Keratinocyte (primary cell): ENCODE results near the gene RBMS3. TPM values are rescaled to one million over a fixed set of nuclear protein-coding genes. Genes with fewer than 3 reads are reported as not detected.

Experiments used
- DNase-seq: peaks from one replicate; pipeline ENCODE4 v3.0.0-alpha.2; 2011; ENCODE audit warnings: low read depth, missing footprints, low spot score
- FAIRE-seq: peaks from 2 replicates; lab custom pipeline; 2011; peaks lifted over from hg19 to GRCh38; lab: Jason Lieb, UNC
- H2AFZ ChIP-seq: 2 replicates; pipeline ENCODE4 v1.6.0; 2012; ENCODE audit warnings: low read length, control low read depth, inconsistent platforms; ENCODE audit not compliant: control insufficient read depth
- H3K27ac ChIP-seq: 2 replicates; pipeline ENCODE4 v1.5.1; 2011; ENCODE audit warnings: low read length; ENCODE audit not compliant: control insufficient read depth, insufficient read depth
- H3K27me3 ChIP-seq: 3 replicates; pipeline ENCODE4 v1.6.0; 2011; ENCODE audit warnings: low read length; ENCODE audit not compliant: control insufficient read depth, insufficient read depth; ENCODE audit errors: extremely low read depth
- H3K36me3 ChIP-seq, 2 experiments: 2 replicates in 1 of 2; 3 replicates in 1 of 2; pipeline ENCODE4 v1.5.1; 2011; ENCODE audit warnings: low read length in 2 of 2, mild to moderate bottlenecking in 1 of 2; ENCODE audit not compliant: control insufficient read depth in 2 of 2, insufficient read depth in 2 of 2; ENCODE audit errors: extremely low read depth in 1 of 2
- H3K4me1 ChIP-seq: 3 replicates; pipeline ENCODE4 v1.5.1; 2011; ENCODE audit warnings: low read length; ENCODE audit not compliant: control insufficient read depth, insufficient read depth; ENCODE audit errors: extremely low read depth
- H3K4me2 ChIP-seq: 3 replicates; pipeline ENCODE4 v1.6.0; 2011; ENCODE audit warnings: low read depth, low read length; ENCODE audit not compliant: control insufficient read depth, insufficient read depth; ENCODE audit errors: extremely low read depth
- H3K4me3 ChIP-seq, 3 experiments: fragments of 200-600 bp in 1 of 3; sonication (generic) in 1 of 3; 2 replicates in 2 of 3; 3 replicates in 1 of 3; pipeline ENCODE4 v1.5.1; 2011 to 2016; ENCODE audit warnings: low read length in 3 of 3, mild to moderate bottlenecking in 3 of 3, control low read depth in 2 of 3, inconsistent platforms in 1 of 3, low read depth in 1 of 3, mixed read lengths in 1 of 3, mixed run types in 1 of 3, moderate library complexity in 1 of 3; ENCODE audit not compliant: control insufficient read depth in 2 of 3, insufficient read depth in 2 of 3; ENCODE audit errors: extremely low read depth in 1 of 3
- H3K79me2 ChIP-seq: 2 replicates; pipeline ENCODE4 v1.6.0; 2012; ENCODE audit warnings: low read length; ENCODE audit not compliant: control insufficient read depth, insufficient read depth
- H3K9ac ChIP-seq: 3 replicates; pipeline ENCODE4 v1.6.0; 2011; ENCODE audit warnings: low read length; ENCODE audit not compliant: control insufficient read depth, insufficient read depth; ENCODE audit errors: extremely low read depth
- H3K9me1 ChIP-seq: 3 replicates; pipeline ENCODE4 v1.6.0; 2011; ENCODE audit warnings: low read length; ENCODE audit not compliant: control insufficient read depth, insufficient read depth; ENCODE audit errors: extremely low read depth
- H3K9me3 ChIP-seq: 2 replicates; pipeline ENCODE4 v1.5.1; 2012; ENCODE audit warnings: low read depth, low read length; ENCODE audit not compliant: control insufficient read depth
- H4K20me1 ChIP-seq: 3 replicates; pipeline ENCODE4 v1.6.0; 2011; ENCODE audit warnings: low read length; ENCODE audit not compliant: control insufficient read depth, insufficient read depth; ENCODE audit errors: extremely low read depth
- EZH2 ChIP-seq: IDR thresholded peaks from one replicate; pipeline ENCODE4 v1.6.1; 2012; ENCODE audit warnings: inconsistent platforms, mild to moderate bottlenecking, low read length, moderate library complexity
- dilution Hi-C: fragments of 300-500 bp; cut with MboI; formaldehyde crosslinking; loops from one replicate; pipeline ENCODE4 v1.7.0; 2020; ENCODE audit warnings: low sequenced_read_pairs; ENCODE audit not compliant: extremely low pct_ligation_motif_present
- polyA plus RNA-seq, 5 experiments: library from polyadenylated mRNA; depleted of rRNA in 3 of 5; stranded (reverse) in 3 of 5; stranded (forward) in 1 of 5; unstranded in 1 of 5; fragments of >200 nt; gene quantifications; 1 replicate in 1 of 5; 2 replicates in 3 of 5; 3 replicates in 1 of 5; pipeline versions ENCODE4 v1.2.1 to v1.2.3, GENCODE V29; 2011 to 2012; ENCODE audit warnings: missing spikeins in 2 of 5, low read depth in 1 of 5, low replicate concordance in 1 of 5
- TF ChIP-seq, protein P1 (sequence below), 3 experiments: IDR thresholded peaks in 1 of 3; conservative IDR thresholded peaks in 1 of 3; optimal IDR thresholded peaks in 1 of 3; 2 replicates in 2 of 3; 3 replicates in 1 of 3; pipeline versions ENCODE3 to v1.5.1; 2011; ENCODE audit warnings: low read length in 3 of 3, mild to moderate bottlenecking in 3 of 3, moderate library complexity in 2 of 3, control low read depth in 1 of 3, inconsistent platforms in 1 of 3; ENCODE audit not compliant: insufficient read depth in 2 of 3; ENCODE audit errors: extremely low read depth in 1 of 3

RBMS3 gene
- polyA plus RNA-seq, 1 donor (not counting 4 experiments of a cell fraction or from before 2014, with no cell fraction given), result 2.3 TPM

DNA sequence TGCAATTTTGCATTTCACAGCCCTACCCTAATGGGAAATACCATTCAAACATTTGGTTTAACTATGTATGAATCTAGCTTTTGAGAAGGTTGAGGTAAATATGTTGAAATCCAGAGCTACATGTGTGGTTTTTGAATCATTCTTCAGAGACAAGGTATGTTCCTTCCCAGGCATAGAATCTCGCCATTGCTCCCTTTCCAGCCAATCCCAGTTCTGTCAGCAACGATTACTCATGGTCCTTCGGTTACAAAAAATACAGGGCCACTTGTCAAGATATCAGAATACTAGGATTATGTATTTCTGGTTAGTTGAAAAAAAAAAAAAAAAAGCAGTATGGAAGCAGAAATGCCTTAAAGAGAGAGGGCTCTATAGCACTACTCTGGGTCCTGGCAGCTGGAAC, 182.4 kb downstream of the RBMS3 start:
- Histone ChIP-seq H3K27ac (no peak overlapping the region), H2AFZ (no peak overlapping the region), H3K4me2 (no peak overlapping the region), H3K4me3 (no peak overlapping the region), H3K9me3 (no peaks in the 10 kb centered on the region), H3K27me3 (no peaks in the 10 kb centered on the region), H4K20me1 (no peaks in the 10 kb centered on the region), H3K9ac (no peak overlapping the region), H3K4me1 (no peaks in the 10 kb centered on the region), H3K79me2 (no peaks in the 10 kb centered on the region), H3K36me3 (no peaks in the 10 kb centered on the region), H3K9me1 (no peaks in the 10 kb centered on the region)
- FAIRE-seq (no peak), DNase-seq (no peak)
- TF ChIP-seq, protein P1, sequence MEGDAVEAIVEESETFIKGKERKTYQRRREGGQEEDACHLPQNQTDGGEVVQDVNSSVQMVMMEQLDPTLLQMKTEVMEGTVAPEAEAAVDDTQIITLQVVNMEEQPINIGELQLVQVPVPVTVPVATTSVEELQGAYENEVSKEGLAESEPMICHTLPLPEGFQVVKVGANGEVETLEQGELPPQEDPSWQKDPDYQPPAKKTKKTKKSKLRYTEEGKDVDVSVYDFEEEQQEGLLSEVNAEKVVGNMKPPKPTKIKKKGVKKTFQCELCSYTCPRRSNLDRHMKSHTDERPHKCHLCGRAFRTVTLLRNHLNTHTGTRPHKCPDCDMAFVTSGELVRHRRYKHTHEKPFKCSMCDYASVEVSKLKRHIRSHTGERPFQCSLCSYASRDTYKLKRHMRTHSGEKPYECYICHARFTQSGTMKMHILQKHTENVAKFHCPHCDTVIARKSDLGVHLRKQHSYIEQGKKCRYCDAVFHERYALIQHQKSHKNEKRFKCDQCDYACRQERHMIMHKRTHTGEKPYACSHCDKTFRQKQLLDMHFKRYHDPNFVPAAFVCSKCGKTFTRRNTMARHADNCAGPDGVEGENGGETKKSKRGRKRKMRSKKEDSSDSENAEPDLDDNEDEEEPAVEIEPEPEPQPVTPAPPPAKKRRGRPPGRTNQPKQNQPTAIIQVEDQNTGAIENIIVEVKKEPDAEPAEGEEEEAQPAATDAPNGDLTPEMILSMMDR (optimal IDR thresholded peaks at IDR 0.05 in 1 of 3, IDR thresholded peaks at IDR 0.05 in 1 of 3, conservative IDR thresholded peaks at IDR 0.05 in 1 of 3; ENCODE audit: extremely low read depth in 1 of 3, insufficient read depth in 2 of 3, low read length in 3 of 3), result no peak
- no peak for TF ChIP-seq EZH2
- dilution Hi-C loops, result no loop called here

DNA sequence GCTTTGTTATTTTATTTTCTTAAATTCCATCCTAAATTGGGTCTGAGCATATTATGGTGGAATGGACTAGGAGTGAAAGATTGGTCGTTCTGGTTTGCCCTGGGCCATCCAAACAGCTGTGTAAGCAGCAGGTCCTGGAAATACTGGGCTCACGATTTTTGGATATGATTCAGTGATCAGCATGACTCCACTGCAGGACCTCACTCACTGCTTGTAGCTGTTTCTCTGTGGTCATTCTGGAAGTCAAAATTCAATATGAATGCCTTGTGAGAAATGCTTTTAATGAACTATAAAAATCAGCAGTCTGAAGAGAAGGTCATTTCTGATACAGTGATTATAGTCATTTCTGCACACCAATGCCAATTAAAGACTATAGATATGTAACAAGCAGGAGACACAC, 185.0 kb downstream of the RBMS3 start:
- no peaks in the 10 kb centered on the region for H3K9me3 ChIP-seq
- no peaks in the 10 kb centered on the region for H3K4me1 ChIP-seq
- H3K4me2 ChIP-seq, result no peak overlapping the region
- dilution Hi-C loops, result no loop called here
- no peaks in the 10 kb centered on the region for H3K9me1 ChIP-seq
- no peaks in the 10 kb centered on the region for H3K36me3 ChIP-seq
- no peak overlapping the region for H2AFZ ChIP-seq
- no peak overlapping the region for H3K27ac ChIP-seq
- H4K20me1 ChIP-seq, result no peaks in the 10 kb centered on the region
- H3K27me3 ChIP-seq, result no peaks in the 10 kb centered on the region
- no peak overlapping the region for H3K4me3 ChIP-seq
- DNase-seq, result no peak
- H3K79me2 ChIP-seq, result no peaks in the 10 kb centered on the region
- FAIRE-seq, result peak; percentile 13
- no peak overlapping the region for H3K9ac ChIP-seq
- TF ChIP-seq EZH2, result no peak
- TF ChIP-seq, protein P1 (optimal IDR thresholded peaks at IDR 0.05 in 1 of 3, IDR thresholded peaks at IDR 0.05 in 1 of 3, conservative IDR thresholded peaks at IDR 0.05 in 1 of 3; ENCODE audit: extremely low read depth in 1 of 3, insufficient read depth in 2 of 3, low read length in 3 of 3), result no peak
